ENCODE results near the gene GADD45A. TPM values are rescaled to one million over a fixed set of nuclear protein-coding genes. Genes with fewer than 3 reads are reported as not detected.
A peak's percentile ranks its signal among the peaks of the same experiment; 100 is the strongest.
"Not testable (repeated sequence)": the region's sequence is repeated elsewhere in the genome, so short reads cannot be mapped to it uniquely, and the experiment has no call there.

GADD45A gene
- total and polyA plus RNA-seq, 7 donors = 88.8 to 505 (median 197) TPM

GRCh38 chr1:67723126-67723525 is 38.1 kb downstream of the GADD45A start:
- H3K4me1 ChIP-seq = peaks cover 27% of the 10 kb centered on the region
- H3K36me3 ChIP-seq (ENCODE audit: insufficient read depth in 1 of 2, low read depth in 1 of 2) = no peaks in the 10 kb centered on the region
- 85 to 92% (median 86%) methylated on average over 1 of the region's 1 CpG for WGBS, 3 donors
- H3K4me3 ChIP-seq = no peak overlapping the region
- no peaks in the 10 kb centered on the region for H3K9me3 ChIP-seq
- ATAC-seq (no peak), DNase-seq (no peak)
- H3K27me3 ChIP-seq (ENCODE audit: insufficient read depth in 3 of 3, low read length in 2 of 3) = no peaks in the 10 kb centered on the region
- TF ChIP-seq CTCF (IDR thresholded peaks at IDR 0.05) = no peak
- H3K27ac ChIP-seq = peak overlapping the region; percentile 20
- intact Hi-C loops (cut with DNase I) = no loop called here

- intact Hi-C loops (cut with DNase I) = loop anchor here in 1 of 2 donors (2.0 kb wide), 1 partner anchor 37 kb away; no protein-coding TSS in a partner anchor
- H3K27ac ChIP-seq = no peak overlapping the region
- TF ChIP-seq CTCF (IDR thresholded peaks at IDR 0.05) = no peak
- peaks cover 23% of the 10 kb centered on the region for H3K4me1 ChIP-seq
- ATAC-seq (peak in 3 of 4 donors; percentile 29 to 44 (median 39)), DNase-seq (no peak)
- no peaks in the 10 kb centered on the region for H3K9me3 ChIP-seq
- no peak overlapping the region for H3K4me3 ChIP-seq
- no peaks in the 10 kb centered on the region for H3K27me3 ChIP-seq (ENCODE audit: insufficient read depth in 3 of 3, low read length in 2 of 3)
- H3K36me3 ChIP-seq (ENCODE audit: insufficient read depth in 1 of 2, low read depth in 1 of 2) = no peaks in the 10 kb centered on the region
- WGBS, 3 donors = 52 to 73% (median 63%) methylated on average over 2 of the region's 2 CpGs
Measured at GRCh38 chr1:67723620-67724019, 38.6 kb downstream of the GADD45A start.

- Histone ChIP-seq H3K9me3 (no peaks in the 10 kb centered on the region), H3K36me3 (ENCODE audit: insufficient read depth in 1 of 2, low read depth in 1 of 2) (no peaks in the 10 kb centered on the region), H3K27me3 (ENCODE audit: insufficient read depth in 3 of 3, low read length in 2 of 3) (no peaks in the 10 kb centered on the region), H3K4me3 (no peak overlapping the region), H3K4me1 (peaks cover 23% of the 10 kb centered on the region), H3K27ac (peak overlapping the region; percentile 30)
- WGBS, 3 donors = 40 to 51% (median 41%) methylated on average over 3 of the region's 3 CpGs
- peak; percentile 83 to 90 (median 86) for ATAC-seq
- TF ChIP-seq CTCF (IDR thresholded peaks at IDR 0.05) = no peak
- intact Hi-C loops (cut with DNase I) = loop anchor here in 1 of 2 donors (2.0 kb wide), 1 partner anchor 38 kb away; no protein-coding TSS in a partner anchor
- DNase-seq = peak in 1 of 2 donors; percentile 37
Measured at GRCh38 chr1:67724928-67725560, 40.0 kb downstream of the GADD45A start.

GRCh38 chr1:67726224-67726623 is 41.2 kb downstream of the GADD45A start:
- Histone ChIP-seq H3K4me3 (no peak overlapping the region), H3K36me3 (ENCODE audit: insufficient read depth in 1 of 2, low read depth in 1 of 2) (no peaks in the 10 kb centered on the region), H3K9me3 (no peaks in the 10 kb centered on the region), H3K4me1 (peaks cover 23% of the 10 kb centered on the region), H3K27me3 (ENCODE audit: insufficient read depth in 3 of 3, low read length in 2 of 3) (no peaks in the 10 kb centered on the region), H3K27ac (no peak overlapping the region)
- TF ChIP-seq CTCF (IDR thresholded peaks at IDR 0.05) = no peak
- ATAC-seq (no peak), DNase-seq (no peak)
- intact Hi-C loops (cut with DNase I) = no loop called here

- Histone ChIP-seq H3K36me3 (ENCODE audit: insufficient read depth in 1 of 2, low read depth in 1 of 2) (no peaks in the 10 kb centered on the region), H3K27me3 (ENCODE audit: insufficient read depth in 3 of 3, low read length in 2 of 3) (no peaks in the 10 kb centered on the region), H3K27ac (no peak overlapping the region), H3K9me3 (no peaks in the 10 kb centered on the region), H3K4me1 (peaks cover 11% of the 10 kb centered on the region), H3K4me3 (no peak overlapping the region)
- intact Hi-C loops (cut with DNase I) = no loop called here
- DNase-seq (no peak), ATAC-seq (no peak)
- WGBS, 3 donors = 97 to 100% (median 100%) methylated on average over 2 of the region's 2 CpGs
- TF ChIP-seq CTCF (IDR thresholded peaks at IDR 0.05) = no peak
Measured at GRCh38 chr1:67729872-67730271, 44.9 kb downstream of the GADD45A start.

GRCh38 chr1:67730312-67730711 is 45.3 kb downstream of the GADD45A start:
- intact Hi-C loops (cut with DNase I); ATAC-seq; DNase-seq; H3K27ac ChIP-seq; H3K4me3 ChIP-seq; H3K27me3 ChIP-seq (ENCODE audit: insufficient read depth in 3 of 3, low read length in 2 of 3); H3K9me3 ChIP-seq; H3K36me3 ChIP-seq (ENCODE audit: insufficient read depth in 1 of 2, low read depth in 1 of 2): not testable (repeated sequence)
- peaks cover 10% of the 10 kb centered on the region for H3K4me1 ChIP-seq
- 94 to 99% (median 95%) methylated on average over 9 of the region's 9 CpGs for WGBS, 3 donors
